AG09319 (cell line): ENCODE data around the gene CSF2.

ENCODE experiments used
- DNase-seq: peaks from one replicate; pipeline ENCODE4 v3.0.0-alpha.2; 2010; ENCODE audit warnings: low read depth; ENCODE audit errors: extremely low read depth
- TF ChIP-seq, protein P1 (sequence below): IDR thresholded peaks from 2 replicates; pipeline ENCODE4 v1.5.1; 2011; ENCODE audit warnings: low read depth, mild to moderate bottlenecking, inconsistent platforms, low read length, moderate library complexity

CSF2 gene

DNA sequence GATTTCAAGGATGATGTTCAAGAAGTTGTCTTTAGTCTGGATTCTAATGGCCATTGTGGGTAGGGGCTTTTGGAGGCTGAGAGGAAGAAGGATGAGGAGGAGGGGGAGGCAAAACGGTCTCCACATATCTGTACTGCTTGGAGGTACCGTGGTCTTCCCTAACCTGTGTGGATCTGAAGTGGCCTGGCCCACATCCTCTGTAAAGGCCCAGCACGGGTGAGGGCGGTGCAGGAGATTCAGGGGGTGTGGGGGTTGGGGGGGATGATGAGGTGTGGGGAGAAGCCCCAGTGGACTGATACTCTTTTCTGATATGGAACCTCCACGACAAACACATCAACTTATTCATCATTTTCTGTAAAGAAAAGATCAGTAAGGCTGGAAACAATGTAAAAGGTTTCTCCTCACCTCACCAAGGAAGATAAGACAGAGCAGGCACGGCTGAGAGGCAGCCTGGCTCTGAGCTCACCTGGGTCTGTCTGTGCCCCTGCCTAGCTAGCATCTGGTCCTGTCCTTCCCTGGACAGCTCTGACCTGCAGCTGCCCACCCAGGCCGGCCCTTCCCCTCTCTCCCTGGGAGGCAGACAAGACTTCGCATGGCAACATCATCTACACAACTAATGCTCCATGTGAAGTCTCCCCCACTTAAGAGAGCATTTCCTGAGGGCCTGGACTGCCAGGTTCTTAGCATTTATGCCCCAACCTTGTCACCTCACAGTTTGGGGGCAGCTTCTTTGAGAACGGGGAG, 18.7 kb upstream of the CSF2 start:
- DNase-seq: no peak
- TF ChIP-seq, protein P1, sequence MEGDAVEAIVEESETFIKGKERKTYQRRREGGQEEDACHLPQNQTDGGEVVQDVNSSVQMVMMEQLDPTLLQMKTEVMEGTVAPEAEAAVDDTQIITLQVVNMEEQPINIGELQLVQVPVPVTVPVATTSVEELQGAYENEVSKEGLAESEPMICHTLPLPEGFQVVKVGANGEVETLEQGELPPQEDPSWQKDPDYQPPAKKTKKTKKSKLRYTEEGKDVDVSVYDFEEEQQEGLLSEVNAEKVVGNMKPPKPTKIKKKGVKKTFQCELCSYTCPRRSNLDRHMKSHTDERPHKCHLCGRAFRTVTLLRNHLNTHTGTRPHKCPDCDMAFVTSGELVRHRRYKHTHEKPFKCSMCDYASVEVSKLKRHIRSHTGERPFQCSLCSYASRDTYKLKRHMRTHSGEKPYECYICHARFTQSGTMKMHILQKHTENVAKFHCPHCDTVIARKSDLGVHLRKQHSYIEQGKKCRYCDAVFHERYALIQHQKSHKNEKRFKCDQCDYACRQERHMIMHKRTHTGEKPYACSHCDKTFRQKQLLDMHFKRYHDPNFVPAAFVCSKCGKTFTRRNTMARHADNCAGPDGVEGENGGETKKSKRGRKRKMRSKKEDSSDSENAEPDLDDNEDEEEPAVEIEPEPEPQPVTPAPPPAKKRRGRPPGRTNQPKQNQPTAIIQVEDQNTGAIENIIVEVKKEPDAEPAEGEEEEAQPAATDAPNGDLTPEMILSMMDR: no peak

DNA sequence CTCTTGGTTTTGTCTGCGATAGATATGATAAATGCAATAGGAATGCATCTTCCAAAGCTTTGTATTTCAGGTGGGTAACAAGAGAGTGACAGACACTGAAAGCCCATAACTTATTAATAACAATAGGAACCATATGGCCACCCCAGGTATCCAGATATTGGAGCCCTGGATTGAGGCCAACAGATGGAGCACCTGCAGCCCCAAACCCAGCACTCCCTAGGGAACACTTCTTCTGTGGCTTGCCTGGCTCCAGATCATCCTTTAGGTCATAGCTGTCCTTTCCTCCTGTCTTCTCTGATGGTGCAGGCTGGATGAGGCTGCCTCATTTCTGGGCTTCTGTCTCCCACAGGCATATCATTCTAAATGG, 18.2 kb upstream of the CSF2 start:
- DNase-seq: no peak
- TF ChIP-seq, protein P1: no peak

DNA sequence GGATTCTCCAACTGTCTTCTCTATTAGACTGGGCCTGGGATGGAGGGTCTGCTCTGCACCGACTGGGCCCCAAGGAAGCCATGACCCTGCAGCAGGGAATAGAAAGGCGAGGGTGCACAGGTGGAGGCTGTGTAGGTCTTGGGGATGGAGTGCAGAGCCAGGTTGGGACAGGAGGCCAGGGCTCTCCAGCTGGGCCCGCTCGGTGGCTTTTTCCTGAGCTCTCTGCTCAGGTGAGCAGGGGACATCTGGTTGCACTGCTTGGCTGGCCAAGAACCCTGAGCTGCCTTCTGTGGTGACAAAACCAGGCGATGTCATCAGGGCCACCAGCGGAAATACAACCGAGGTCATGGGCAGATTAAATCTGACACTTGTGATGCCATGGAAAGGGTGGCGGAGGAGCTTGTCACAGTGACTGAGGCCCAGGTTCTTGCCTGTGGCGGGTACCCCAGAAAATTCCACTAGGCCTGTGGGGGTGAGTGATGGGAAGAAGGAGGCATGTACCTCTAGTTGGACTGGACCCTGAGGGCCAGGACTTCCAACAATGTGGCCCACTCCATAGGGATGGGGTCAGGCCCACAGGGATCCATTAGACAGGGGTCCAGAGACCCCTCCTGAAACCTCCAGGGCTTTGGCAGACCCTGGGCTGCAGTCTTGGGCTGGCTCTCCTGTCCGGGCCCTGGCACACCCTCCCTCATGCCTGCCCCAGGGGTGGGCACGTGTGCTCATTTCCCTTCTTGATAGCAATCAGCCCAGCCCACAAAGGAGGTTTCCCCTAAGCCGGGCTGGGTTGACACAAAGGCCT, 17.6 kb upstream of the CSF2 start:
- TF ChIP-seq, protein P1: no peak
- no peak for DNase-seq

DNA sequence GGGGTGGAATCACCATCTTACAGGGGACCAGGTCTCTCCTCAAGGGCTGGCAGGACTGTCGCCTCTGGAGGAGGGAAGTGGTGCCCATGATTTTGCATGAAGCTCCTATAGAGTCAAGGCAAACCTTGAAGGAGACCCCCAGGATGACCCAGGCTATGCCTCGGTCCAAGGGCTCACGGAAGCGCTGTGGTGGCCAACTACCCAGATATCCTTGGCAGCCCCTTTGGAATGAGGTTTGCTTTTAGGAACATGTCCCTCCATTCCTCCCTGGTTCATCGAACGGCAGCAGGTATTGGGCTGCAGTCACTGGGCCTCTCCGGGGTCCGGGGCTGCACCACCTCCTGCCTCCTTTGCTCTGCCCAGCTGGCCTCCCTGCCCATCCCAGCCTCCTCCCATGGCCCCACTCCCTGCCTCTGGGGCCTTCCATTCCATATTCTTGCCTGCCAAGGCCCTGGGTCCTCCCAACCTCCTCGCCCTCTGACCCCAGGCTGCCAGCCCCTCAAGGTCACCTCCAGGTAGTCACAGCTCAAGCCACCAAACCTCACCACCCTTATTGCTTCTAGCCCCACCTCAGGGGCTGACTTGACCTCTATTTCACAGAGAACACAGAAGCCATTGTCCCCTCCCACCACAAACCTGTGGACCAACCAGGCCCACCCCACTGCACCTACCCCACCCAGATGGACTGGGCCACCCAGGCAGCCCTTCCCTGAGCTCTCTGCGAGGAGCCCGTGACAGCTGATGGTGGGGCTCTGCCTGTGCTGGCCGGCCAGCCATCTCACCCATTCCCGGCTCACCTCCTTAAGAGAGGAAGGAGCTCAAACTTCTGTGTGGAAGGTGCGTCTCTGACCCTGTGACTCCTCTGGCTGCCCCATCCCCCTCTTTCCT, 16.7 kb upstream of the CSF2 start:
- no peak for DNase-seq
- TF ChIP-seq, protein P1: no peak

DNA sequence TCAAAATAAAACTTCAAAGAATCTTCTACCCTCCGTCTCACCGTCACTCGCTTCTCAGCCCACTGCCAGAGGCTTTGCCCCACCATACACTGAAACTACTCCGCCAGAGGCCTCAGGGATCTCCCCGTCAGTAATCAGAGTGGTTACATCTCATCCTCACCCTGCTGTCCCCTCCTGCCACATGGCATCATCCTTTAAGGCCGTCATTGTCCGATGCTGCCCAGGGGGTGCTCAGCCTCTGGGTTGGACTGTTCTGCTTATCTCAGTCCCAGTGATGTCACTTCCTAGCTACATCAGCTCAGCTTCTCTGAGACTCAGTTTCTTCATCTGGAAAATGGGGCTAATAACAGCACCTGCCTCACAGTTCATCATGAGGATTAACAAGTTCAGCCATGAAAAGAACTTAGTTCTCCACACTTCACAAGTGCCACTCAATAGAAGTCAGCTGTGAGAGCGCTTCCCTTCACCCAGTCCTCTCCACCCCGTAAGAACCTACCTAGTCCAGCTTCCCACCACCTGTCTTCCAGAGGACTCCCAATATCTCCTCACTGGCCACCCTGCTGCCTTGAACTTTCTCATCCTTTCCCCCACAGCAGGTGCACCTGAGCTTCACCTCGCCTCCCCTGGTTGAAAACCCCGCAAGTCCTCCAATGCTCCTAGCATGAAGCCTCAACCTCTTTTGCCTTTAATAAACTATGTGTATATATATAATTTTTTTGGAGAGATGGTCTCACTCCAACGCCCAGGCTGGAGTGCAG, 15.9 kb upstream of the CSF2 start:
- DNase-seq: no peak
- TF ChIP-seq, protein P1: no peak

DNA sequence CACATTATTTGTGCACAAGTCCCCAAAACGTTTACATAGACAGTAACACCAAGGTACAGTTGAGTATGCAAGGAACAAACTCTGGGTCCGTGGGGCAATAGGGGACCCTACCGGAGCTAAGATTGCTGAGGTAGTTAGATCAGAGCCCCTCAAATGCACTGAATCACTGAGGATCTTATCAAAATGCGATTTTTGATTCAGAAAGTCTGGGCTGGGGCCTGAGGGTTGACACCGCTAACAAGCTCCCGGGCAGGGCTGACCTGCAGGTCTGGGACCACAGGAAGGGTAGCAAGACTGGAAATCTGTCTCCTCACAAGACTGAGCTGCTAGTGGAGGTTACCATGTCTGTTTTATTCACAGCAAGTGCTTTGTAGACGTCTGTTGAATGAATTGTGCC, 14.9 kb upstream of the CSF2 start:
- DNase-seq: no peak
- TF ChIP-seq, protein P1: no peak
